Stimulated activated CD4-positive, alpha-beta T cell treated with anti-CD3 and anti-CD28 coated beads, Interleukin-15, amount 100 ng/mL, for 24 hours (primary cell): Measurements from ENCODE around the gene BCAR3.
"Not testable (repeated sequence)": the region's sequence is repeated elsewhere in the genome, so short reads cannot be mapped to it uniquely, and the experiment has no call there.

ENCODE experiments used
- DNase-seq: peaks from one replicate; pipeline ENCODE4 v3.0.0-alpha.2; 2020

The BCAR3 gene

DNA sequence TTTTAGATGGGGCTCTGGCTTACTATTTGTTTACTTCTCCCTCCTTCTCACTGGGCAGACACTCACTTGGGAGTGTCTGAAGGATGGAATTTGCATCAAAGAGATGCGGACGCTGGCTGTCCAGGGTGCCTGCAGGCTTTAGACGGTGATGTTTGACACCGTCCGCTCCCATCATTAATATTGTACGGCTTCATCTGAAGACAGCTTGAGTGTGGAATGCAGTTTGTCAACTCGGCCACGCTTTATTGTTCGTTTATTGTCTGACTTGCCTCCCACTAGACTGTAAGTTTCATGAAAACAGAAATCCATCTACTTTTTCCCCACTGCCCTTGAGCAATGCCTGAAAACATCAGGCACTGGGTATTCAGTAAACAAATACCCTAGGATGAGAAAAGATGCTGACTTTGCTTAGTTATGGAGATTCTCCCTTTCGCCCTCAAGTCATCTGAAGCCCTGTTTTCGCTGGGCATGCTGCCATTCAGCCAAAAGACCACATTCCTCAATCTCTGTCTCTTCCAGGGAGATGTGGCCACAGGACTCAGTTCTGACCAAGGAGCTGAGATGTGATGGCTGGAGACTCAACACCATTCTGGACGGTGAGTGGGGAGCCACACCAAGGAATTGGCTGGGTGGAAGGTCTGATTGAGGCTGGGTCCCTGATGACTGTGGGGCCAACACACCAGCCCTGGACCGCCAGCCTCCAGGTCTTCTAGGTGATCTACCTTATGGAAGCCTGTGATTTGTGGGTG lies 87.6 kb downstream of the BCAR3 start:
- no peak for DNase-seq

DNA sequence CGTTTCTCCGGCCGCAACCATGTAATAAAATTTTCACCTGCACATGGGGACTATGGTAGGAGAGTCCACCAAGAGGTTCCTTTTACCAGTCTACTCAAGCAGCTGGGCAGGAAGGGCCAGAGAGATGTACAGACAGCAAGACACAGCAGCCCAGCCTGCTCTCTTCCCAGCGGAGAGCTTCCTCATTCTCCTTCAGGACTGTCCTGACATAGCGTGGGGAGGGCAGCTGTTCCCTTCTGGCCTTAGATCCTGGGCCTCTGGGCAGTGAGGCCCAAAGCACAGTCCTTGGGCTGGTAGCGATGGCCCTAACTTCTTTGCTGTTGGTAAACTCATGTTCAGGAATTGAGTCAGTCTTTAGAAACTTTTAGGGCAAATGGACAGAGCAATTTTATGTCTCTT lies 89.1 kb downstream of the BCAR3 start:
- DNase-seq: no peak

DNA sequence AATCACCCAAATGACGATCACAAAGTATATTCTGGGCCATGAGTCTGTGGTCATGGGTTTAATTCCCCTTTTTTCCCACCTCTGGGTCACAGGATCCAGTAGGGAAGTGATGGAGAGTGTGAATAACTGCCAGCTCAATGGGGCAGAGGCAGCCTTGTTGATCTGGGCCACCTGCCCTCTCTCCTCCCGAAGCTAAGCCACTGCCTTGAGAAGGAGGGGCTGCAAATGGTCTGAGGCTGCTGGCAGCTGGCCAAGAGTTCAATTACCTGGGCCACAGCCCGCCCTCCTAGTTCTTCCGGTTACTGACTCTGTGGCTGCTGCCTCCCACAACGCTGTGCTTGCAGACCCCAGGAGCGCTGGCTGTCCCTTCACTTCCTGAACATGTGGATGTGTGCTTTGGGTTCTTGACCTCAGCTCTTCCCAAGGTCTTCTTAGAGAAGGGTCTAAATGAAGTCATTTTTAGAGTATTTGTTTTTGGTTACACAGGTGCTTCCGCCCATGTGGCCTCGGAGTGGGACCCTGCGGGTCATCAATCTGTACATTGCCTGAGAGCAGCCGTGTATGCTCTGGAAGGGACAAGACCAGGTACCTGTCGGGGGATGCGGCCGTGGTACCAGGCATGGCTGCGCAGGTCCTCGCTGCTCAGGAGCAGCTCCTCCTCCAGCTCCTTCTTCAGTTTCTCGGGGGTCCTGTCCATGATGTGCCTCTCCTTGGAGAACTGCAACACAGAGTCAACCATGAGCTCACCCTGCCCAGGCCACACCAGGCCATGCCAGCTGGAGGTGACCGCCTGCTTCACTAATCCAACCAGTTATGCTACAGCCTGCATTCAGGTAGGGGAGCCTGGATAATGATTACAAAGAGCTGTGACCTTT lies 89.7 kb downstream of the BCAR3 start:
- DNase-seq: peak; percentile 21

DNA sequence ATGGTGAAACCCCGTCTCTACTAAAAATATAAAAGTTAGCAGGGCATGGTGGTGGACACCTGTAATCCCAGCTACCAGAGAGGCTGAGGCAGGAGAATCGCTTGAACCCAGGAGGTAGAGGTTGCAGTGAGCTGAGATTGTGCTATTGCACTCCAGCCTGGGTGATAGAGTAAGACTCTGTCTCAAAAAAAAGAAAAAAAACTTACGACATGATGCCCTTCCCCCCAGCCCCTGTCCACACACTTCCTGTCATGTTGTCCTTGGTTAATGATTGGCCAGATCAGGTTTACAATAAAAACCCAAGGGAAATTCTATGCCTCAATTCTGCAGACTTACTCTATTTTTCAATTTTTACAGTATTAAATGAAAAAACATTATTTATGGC lies 90.4 kb downstream of the BCAR3 start:
- DNase-seq: not testable (repeated sequence)

DNA sequence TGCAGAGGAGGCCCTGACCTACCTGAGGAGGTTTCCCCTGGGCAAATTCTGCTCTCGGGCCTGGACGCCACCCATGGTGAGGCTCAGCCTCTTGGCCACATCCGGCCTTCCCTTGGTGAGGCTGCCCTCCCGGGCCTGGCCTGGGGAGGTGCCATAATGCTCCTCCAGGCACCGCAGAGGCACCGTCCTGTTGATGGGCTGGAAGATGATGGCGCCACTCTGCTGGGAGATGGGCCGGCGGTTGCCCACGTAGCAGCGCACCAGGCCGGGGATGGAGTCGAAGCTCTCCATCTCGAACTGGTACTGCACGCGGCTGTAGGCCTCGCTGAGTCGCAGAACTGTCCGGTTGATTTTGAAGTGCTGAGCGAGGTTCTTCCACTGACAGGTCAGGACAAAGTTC lies 92.7 kb downstream of the BCAR3 start:
- no peak for DNase-seq

DNA sequence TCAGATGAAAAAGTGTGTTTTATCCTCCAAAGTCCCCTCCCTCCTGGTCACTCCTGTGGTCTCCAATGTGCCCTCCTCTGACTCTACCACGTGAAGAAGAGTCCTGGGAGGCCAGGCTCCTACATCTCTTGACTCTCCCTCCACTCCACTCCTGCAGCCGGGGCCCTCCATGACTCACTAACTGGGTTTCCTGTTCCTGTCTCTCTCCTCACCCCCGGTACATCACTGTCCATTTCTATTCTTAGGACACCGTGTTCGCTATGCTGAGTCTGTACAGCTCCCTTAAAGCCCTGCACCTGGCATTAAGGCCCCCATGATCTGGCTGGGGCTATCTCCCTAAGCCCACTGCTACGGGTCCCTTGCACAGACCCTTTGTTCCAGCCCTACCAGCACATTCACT lies 93.4 kb downstream of the BCAR3 start:
- no peak for DNase-seq

DNA sequence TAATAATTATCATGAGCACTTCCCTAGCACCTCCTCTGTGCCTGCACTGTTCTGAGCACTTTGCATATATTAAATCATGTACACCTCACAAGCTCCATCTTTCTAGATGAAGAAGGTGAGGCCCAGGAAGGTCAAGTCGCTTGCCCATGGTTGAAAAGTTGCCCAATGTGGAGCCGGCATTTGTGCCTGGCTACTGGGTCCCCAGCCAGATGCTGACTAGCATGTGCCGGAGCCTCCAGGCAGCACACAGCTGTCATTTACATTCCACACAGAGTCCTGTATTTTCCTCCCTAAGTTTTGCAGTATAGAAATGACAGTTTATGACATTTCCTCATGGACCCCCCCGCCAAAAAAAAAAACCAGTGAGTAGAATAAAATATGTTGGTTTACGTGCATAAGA lies 94.3 kb downstream of the BCAR3 start:
- DNase-seq: no peak

DNA sequence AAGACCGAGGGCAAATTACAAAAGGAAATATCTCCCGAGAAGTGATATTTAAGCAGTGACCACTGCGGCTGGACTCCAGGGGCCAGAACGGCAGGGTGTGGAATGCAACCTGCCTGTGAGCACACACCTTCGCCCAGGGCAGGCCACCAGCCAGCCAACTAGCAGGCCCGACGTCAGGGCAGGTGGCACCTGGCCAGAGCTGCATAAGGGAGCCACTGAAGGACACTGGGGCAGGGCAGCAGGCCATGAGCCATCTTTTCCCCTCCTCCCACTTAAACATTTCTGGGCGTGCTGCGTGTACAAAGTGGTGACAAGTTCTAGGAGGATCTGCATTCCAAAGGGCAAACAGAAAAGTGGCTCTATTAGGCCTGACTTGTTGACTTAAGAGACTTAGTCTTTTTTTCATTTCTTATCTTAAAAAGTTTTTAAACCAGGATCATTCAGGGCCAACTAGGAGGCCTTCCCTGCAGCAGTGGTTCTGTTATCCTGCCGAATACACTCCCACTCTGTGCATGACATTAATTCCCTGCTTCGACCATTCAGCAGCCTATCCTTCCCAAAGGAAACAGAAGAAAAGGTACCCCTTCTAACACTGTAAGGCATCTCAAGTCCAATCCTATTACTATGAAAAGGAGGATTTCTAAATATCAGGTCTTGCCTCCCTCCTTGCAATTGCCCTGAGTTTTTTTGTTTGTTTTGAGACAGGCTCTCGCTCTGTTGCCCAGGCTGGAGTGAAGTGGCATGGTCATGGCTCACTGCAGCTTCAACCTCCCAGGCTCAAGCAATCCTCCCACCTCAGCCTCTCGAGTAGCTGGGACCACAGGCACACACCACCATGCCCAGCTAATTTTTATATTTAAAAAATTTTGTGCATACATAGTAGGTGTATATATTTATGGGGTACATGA lies 96.3 kb downstream of the BCAR3 start:
- DNase-seq: no peak

DNA sequence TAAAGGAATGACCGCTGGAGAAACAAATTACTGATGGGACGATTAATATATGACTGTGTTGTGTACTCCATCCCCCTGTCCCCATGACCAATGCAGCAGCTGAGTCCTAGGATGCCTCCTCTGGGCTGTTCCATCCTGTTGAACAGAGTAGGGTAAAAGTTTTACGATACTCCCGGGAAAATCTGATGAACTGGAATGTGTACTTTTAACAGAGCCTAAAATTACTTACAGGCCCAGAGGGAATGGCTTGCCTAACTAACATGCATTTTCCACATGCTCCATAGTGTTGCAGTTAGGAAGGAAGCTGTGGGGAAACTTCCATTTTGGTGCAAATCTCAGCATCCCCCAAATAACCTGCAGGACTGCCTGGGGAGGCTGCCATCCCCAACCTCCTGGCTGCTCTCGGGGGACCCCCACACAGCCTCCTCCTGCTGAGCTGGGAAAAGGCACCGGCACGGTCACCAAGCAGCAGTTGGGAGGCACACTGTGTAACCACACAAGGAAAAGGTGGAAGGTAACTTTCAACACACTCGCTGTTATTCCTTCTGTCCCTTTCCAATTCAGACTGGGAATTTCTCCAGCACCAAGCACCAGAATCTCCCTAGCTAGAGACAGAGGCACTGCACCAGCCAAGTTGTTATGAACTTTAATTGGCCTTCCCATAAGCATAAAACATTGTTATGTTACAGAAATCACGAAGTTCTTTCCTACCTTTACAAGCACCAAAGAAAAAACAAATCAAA lies 97.2 kb downstream of the BCAR3 start:
- DNase-seq: no peak

DNA sequence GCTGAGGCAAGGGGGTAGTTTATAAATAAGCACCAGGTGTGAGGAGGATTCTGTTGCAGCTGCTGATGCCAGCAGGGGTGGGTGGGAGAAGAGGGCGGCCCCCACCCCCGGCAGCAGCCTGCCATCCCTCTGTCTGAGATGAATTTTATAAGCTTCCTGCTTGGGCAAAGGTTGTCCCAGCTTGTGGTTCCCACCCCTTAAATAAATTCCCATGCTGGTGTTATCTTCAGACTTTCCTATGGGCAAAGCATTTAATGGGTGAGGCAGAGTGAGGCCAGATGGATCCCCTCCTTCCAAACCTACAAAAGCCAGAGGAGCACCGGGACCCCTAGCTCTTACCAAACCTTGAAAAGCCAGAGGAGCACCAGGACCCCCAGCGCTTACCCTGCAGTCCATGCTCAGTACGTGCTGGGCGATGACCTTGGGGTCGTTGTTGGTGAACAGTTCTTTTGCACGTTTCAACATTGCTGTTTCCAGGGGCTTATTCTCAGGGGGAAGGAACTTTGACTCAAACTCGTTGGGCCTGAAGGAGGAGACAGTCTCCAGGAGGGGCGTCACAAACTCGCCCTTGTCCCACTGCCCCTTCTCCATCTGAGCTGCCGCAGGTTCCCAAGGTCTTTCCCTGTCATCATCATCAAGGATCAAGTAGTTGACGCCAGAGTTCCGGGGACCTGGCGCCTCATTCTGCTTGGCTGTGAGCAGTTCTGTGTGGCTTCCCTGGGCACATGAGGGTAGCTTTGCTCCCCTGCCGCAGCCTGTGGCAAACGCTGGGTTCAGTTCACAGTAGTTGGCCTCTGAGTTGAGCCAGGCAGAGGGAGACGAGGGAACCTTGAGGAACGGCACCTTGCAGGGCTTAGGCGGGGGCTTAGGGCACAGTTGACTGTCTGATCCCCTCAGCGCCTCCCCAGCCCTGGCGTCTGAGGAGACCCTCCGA lies 99.5 kb downstream of the BCAR3 start:
- DNase-seq: no peak

DNA sequence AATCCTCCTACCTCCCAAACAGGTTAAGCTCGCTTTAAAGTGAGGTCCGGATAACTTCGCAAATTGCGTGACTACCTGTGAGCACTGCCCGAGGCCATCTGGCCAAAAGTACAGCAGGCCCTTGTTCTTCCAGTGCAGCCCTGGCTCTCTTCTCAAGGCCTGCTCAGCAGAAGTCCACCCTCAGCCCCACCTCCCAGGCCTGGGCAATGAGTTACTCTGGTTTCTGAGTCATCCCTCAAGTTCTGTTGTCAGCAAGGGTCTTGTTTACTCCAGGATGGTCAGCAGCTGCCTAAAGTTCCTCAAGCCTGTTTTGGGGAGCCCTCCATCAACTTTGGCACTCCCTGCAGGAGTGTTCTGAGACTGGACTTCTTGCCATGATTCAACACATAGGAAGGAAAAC lies 101.7 kb downstream of the BCAR3 start:
- DNase-seq: no peak

DNA sequence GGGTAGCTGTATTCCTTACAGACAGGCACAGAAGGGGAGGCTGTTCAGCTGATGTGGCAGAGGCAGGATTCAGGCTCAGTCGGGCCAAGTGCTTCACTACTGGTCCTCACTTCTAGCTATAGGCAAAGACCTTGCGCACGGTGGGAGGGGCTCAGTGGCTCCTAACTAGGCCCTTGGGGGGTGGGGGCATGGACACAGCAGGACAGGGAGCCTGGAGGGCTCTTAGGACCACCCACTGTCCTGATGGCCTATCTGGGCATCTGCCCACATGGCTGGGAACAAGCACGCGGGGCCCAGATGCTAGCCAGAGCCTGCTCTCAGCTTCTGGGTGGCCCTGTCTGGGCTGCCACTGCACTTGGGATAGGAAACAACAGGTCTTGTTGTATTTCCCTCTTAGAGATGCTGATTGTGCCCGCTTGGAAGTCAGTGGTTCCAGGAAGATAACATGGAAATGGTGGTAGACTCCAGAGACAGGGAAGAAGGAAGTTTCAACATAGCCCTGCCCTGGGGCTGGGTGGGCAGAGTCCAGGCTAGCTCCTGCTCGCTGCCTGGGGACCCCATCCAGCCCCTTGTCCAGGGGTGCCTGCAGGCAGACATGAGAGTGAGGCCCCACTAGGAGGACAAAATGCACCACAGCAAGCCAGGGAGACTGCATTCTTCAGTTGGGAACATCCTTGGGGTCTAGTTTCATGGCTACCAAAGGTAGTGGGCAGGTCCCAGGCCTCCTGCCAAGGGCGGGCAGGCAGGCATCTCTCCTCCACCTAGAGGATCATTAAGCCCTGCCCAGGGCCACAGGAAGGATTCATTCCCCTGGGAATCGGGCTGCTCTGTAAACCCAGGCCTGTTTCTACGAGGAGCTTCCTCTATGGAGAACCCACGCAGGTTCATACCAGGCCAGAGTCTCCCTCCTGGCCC lies 102.5 kb downstream of the BCAR3 start:
- no peak for DNase-seq

DNA sequence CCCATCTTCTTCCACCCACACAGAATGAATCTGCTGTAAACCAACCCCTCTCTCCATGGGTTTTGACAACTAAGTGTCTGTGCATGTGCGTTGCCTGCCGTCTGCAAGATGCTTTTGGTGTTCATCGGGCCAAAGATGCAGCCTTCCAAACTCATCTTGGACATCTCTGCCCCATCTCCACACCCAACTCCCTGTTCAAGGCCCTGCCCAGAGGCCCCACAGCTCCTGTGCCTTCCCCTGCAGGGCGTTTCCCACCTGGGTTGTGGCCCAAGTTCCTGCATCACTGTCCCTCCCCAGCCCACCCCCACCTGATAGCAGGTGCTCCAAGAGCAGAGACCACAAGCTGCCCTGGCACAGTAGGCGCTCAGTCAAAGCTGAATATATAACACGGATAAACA lies 103.2 kb downstream of the BCAR3 start:
- DNase-seq: no peak

DNA sequence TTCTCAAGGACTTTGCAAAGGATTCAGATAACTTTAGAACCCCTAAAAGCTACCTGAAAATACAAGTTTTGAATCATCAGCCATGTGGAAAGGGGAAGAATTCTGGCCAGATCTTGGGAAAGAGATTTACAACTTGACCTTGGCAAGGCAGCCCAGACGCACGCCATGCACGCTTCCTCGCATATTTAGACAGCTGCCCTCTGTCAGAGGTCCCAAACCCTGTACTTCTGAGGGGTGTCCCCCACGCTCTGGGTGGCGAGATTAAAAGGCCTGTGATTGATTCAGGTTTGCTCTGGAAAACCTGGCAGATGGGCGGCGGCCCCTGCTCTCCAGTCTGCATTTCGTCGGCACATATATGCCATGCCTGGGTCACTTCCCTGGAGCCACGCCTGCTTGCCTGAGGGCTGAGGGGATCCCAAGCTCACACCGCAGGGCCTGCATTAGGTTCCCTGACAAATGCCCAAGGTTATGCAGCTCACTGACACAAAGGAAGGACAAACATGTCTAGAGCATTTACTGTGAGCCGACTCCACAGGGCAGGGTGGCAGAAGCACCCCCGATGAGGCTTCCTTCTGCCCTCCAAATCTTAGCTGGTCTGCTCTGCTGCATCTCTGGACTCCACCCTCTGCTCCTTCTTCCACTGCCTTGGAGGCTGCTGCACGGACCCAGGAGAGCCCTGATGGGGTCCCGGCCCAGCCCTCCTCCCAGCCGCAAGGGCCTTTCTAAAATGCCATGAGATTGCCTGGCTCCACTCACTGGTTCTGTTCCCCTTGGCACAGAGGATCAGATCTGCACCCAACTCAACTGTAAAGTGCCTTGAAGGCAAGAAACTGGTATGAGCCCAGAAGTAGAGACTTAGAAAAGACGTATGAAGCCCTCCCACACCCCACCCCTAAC lies 103.9 kb downstream of the BCAR3 start:
- no peak for DNase-seq

DNA sequence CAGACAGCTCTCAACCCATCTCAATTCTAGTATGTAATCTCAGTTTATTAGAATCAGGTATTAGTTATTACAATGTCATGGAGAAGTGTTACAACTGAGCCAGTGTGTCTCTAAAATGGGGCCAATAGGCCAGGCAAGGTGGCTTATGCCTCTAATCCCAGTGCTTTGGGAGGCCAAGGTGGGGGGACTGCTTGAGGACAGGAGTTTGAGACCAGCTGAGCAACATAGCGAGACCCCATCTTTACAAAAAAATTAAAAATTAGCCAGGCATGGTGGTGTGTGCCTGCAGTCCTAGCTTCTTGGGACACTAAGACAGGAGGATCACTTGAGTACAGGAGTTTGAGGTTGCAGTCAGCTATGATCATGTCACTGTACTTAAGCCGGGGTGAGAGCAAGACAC lies 104.9 kb downstream of the BCAR3 start:
- DNase-seq: no peak

DNA sequence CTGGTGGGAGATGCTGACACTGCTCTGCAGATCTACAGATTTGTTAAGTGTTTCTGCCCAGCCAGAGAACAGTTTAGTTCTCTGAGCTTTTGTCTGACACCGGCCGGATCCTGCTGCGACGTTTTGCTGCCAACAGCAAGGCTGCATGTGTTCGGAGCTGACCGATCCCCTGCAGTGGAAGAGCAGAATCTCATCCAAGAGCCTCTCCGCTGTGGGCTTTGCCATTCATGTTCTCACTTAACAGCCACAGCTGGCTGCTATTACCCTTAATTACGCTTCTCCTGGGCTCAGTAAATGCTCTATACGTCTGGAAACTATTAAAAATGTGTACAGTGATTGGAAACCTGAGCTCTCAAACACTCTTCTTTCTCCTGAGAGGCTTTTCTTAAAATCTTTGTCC lies 105.3 kb downstream of the BCAR3 start:
- DNase-seq: no peak

DNA sequence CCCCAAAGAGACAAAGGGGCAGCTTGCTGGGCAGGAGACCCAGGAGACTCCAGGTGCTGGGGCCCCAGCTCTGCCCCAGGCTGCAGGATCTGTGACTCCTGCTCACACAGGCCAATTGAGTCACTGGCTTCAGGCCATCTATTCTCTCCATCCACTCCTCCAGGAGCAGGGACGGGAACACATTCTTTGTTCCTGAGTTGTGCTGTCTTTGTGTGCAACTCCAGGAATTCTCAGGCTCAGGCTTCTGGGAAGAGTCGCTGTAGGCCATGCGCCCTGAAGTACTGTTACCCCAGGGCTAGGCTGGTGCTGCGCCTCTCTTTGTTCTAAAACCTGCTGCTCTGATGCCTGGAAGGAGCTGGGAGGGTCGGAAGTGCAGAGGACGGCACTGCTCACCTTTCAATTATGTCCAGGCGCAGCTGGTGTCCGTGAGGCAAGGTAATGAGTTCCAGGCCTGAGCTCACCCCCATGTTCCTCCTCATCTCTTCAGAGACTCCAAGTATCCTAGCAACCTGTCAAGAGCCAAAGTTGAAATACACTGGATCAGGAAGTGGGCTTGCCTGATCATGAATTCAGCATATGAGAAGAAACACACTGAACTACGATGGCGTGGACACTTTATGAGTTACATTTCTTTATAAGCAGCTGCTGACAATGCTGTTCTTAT lies 105.9 kb downstream of the BCAR3 start:
- no peak for DNase-seq

DNA sequence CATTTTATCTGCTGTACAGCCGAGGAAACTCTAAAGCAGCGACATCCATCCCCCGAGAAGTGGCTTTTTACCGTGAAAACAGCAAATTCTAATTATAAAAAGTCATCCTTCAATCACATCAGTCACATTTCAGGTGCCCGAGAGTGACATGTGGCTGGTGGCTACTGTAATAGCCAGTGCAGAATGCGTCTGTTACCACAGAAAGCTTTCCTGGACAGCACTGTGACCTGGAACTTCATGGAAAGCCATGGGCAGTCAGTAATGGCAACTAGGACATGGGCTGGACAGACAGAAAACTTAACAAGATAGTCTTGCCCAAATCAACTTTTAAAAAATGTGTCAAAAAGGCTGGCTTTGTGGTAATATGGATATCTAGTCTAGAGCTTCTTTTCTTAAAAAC lies 106.6 kb downstream of the BCAR3 start:
- DNase-seq: no peak

DNA sequence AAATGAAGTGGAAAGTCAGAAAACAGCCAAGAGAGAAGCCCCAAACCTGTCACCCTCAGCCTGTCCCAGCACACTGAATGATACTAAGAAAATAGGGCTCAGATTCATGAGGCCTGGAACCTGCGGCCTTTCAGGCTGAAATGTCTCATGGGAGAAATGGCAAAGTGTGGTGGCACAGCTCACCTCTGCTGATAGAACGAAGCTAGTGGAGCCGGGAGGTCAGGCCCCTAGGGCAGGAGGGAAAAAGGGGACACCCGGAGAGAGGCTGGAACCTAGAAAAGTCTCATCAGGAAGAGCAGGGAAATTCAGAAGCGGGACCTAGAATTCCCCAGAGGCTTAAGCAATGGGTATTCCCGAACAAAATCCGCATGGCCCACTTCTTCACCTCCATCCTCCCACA lies 107.1 kb downstream of the BCAR3 start:
- DNase-seq: no peak
